Glomerular visceral epithelial cell (primary cell): Measurements from ENCODE around the gene DLK2.
"Not testable (repeated sequence)": the region's sequence is repeated elsewhere in the genome, so short reads cannot be mapped to it uniquely, and the experiment has no call there.

Experiments
- DNase-seq: peaks from one replicate; pipeline ENCODE4 v3.0.0-alpha.2; 2016; ENCODE audit errors: extremely low spot score

Gene DLK2

DNA sequence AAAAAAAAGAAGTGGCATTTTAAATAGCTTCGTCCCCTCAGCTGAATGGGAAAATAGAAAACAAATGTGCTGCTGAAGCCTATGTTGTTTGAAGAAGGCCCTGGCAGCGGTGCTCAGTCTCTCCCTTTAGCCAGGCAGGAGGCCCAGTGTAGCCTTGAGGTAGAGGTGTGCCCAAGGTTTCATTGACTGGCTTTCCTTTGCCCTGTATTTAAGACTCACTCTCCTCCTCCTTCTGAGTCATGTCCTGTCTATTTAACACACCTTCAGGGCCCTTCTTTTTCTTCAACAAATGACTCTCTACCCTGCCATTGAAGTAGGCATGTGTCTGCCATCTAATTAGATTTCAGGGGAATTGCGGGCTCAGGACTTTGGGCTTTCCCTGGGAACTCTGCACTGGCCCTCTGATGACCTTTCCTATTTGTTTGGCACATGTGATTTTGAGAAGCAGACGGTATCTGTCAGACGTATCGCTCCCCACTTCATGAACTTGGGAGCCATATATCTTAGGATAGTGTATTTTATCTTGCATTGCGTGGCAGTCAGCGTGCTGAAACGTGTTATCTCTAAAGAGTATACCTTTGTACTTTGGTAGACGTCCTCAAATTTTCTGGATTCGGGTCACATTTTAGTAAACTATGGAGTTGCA lies 26.4 kb upstream of the DLK2 start:
- no peak for DNase-seq

- DNase-seq: no peak
These were observed 25.7 kb upstream of the DLK2 start for GRCh38 chr6:43481075-43481474.

DNA sequence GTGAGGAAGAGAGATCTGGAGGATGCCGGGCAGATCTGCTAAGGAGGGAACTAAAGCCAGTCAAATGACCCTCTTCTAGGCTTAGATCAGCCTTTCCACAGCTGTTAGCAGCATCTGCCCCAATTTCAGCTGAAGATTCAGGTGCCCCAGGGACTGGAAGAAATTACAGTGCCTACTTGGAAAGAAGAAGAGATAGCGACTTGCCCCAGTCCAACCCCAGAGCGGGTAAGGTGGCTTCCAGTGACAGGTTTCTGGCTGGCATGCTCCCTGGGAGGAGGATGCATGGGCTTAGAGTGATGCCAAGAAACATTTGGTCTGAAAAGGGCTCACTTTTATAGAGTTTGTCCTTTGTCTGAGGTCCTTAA lies 22.6 kb upstream of the DLK2 start:
- no peak for DNase-seq

GRCh38 chr6:43477235-43478007 lies 22.1 kb upstream of the DLK2 start, which contains the start of gene TJAP1:
TSS of gene TJAP1 (plus strand) at chr6:43477570. CDS start at chr6:43499002, 21,432 bp downstream.
- peak; percentile 92 for DNase-seq

DNA sequence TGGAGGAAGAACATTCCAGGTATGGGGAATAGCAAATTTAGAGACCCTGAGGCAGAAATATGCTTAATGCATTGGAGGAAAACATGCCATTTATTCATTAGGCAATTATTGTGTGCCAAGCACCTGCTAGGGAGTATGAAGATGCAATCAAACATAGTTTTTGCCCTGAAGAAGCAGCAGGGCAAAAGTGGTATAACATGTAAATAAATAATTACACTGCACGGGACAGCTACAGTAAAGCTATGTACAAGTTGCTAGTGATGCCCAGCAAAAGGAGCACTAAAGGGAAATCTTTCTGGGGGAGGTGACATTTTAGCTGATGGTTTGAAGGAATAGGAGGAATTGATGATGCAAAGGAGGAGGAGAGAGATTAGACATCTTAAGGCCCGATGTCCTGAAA lies 21.4 kb upstream of the DLK2 start:
- DNase-seq: no peak

GRCh38 chr6:43475516-43475915 lies 20.2 kb upstream of the DLK2 start:
- DNase-seq: no peak

GRCh38 chr6:43472515-43472914 lies 17.2 kb upstream of the DLK2 start:
- DNase-seq: no peak

DNA sequence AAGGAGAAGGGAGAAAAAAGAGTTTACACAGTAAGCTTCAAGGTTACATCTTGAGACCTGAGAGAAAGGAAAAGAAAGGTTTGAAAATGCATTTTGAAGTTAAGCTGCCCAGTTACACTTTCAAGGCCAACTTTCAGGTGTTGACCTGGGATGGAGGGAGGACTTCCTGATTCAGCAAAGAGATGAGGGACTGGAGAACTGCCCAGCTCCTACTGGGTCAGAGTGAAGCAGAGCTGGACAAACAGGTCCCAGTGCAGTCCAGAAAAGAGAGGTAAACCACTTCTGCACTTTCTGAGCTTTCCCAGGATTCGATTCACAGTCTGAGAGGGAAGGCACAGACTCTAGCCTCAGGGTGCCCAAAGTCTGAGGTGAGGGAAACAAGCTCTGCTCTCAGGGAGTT lies 16.1 kb upstream of the DLK2 start:
- no peak for DNase-seq

DNA sequence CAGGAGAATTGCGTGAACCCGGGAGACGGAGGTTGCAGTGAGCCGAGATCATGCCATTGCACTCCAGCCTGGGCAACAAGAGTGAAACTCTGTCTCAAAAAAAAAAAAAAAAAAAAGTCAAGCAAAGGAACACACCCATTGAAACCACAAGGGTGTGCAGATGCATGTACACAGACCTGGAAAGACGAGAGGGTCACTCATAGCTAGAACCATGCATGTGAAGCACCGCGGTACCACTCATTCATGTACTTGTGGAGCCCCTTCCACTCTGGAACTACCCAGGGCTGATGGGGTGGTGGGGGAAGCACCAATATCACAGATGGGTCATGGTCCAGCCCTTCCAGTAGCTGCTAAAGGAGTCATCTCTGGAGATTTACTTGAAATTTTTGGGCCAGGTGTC lies 14.6 kb upstream of the DLK2 start:
- DNase-seq: no peak

DNA sequence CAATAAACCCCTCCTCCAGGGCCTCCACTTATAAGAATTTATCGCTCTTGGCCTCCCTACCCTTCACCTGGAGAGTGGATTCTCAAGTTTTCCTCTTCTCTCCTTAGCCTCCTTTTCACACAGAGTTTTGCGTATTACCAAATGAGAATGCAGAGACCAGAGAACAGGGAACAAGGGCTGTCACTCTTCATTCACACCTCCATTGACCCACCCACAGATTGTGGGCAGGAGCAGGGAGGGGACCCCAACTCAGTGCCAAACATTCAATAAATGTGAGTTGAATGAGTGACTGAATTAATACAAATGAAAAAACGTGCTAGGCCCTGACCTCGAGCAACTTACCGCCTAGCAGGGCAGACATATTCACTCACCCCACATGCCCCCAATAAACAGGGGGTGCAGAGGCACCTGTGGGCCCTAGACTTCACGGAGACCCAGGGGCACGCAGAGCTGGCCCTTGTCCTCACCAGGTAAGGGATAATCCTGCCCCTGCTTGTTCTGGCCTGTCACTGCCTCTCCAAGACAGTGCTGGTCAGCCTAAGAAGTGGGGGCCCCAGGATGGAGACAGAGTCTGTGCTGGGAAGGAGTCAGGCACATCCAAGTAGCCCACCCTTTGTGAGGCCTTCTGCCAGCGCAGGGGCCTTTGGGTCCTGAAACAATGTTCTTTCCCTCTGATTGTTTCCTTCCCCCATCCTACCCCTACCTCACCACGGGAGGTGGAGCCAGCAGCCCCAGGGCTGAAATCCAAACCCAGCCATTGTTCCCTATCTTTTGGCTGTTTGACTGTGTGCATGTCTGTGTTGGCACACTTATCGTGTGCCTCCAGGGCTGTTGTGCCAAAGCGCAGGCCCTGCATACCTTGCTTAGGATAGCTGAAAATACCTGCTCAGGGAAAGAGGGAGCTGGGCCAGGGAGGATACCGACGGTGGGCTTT lies 13.7 kb upstream of the DLK2 start:
- no peak for DNase-seq

DNA sequence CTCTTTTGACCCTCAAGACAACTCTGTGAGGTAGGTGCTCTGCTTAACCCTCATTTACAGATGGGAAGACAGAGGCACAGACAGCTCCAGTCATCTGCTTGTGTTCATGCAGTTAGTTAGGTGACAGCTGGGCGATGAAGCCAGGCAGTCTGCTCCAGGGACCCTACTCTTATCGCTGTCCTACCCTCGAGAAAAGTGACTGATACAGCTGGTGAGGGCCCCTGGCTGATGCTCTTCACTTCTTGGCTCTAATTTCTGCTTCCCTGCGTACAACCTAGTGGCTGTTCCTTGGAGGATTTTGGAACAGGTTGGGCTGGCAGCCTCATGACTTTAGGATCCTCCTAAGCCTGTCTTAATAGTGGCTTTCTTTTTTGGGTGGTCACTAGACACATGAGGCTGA lies 12.9 kb upstream of the DLK2 start:
- no peak for DNase-seq

DNA sequence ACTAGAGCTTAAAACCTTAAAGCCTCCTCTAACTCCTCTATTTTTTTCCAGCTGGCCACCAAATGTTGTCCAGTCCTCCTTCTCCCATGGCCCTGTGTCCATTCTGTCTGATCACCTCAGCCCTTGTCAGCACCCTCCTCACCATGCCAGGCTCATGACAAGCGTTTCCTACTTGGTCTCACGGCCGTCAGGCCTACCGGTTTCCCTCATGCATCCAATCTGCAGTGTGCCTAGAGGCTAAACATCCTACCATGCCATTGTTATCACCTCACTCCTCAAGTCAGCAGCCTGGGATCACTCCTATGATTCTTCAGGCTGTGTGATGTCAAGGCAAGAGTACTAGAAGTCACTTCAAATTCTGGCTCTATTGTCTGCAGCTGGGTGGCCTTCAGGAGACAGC lies 12.4 kb upstream of the DLK2 start:
- DNase-seq: no peak

- not testable (repeated sequence) for DNase-seq
These were observed 11.9 kb upstream of the DLK2 start for GRCh38 chr6:43467265-43467664.

- no peak for DNase-seq
These were observed 10.6 kb upstream of the DLK2 start for GRCh38 chr6:43465948-43466347.

DNA sequence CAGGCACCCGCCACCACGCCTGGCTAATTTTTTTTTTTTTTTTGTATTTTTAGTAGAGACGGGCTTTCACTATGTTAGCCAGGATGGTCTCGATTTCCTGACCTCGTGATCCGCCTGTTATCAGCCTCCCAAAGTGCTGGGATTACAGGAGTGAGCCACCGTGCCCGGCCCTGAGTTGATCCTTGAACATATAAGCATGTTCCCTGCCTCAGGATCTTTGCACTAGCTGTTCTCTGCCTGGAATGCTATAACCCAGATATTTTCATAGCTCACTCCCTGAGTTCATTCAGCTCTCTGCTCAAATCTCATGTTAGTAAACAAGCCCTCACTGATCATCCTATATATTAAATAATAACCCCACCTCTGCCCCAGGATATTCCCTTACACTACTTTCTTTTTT lies 9.0 kb upstream of the DLK2 start:
- DNase-seq: no peak

DNA sequence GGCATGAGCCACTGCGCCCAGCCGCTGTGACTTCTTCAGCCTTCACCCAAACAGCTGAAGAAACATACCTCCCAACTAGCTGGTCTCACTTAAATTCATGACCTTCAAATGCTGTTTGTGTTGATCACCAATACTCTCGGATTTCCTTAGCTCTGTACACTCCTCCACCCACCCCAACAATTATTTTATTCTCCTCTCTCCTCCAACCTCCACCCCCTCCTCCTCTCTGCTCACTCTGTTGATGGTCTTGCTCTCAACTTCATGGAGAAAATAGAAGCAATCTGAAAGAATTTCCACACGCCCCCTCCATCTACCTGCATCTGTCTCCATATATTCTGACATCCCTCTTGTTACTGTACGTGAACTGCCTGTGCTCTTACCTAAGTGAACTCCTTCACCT lies 6.6 kb upstream of the DLK2 start:
- no peak for DNase-seq

GRCh38 chr6:43460032-43460431 lies 4.7 kb upstream of the DLK2 start:
- DNase-seq: no peak

DNA sequence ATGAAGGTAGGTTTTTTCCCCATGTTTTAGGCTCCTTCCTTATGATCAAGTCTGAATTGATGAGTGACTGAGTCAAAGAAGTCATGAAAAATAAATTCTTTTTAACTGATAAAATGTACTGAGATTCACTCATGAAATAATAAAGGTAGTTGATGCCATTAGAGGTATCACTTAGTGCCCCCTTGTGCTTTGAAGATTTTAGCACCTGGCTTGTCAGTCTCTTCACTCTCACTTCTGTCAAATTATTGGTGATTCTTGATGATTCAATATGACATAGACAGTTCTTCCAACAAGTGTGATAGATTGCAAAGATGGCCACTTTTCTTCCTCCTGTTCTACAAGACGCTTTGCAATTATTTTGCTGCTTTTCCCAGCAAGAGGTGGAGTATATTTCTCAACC lies 4.2 kb upstream of the DLK2 start:
- DNase-seq: no peak

GRCh38 chr6:43458154-43458553 lies 2.8 kb upstream of the DLK2 start:
- DNase-seq: not testable (repeated sequence)

DNA sequence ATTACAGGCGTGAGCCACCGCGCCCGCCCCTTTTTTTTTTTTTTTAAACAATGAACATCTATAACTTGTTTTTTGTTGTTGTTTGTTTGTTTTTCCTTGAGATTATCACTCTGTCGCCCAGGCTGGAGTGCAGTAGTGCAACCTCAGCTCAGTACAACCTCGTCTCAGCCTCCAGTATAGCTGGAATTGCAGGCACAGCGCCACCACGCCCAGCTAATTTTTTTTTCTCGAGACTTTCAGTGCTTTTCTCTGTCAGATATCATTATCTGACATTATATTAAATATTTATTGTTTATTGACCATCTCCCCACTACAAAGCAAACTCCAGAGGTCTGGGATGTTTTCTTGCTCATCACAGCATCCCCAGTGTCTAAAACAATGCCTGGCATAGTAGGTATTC lies 2.3 kb upstream of the DLK2 start:
- no peak for DNase-seq

- peak; percentile 84 for DNase-seq
These were observed 435 bp downstream of the DLK2 start for GRCh38 chr6:43454696-43455530.

- DNase-seq: no peak
These were observed 1.1 kb downstream of the DLK2 start for GRCh38 chr6:43454290-43454695.
